ENCODE data around the gene CALU.

Gene CALU

DNA sequence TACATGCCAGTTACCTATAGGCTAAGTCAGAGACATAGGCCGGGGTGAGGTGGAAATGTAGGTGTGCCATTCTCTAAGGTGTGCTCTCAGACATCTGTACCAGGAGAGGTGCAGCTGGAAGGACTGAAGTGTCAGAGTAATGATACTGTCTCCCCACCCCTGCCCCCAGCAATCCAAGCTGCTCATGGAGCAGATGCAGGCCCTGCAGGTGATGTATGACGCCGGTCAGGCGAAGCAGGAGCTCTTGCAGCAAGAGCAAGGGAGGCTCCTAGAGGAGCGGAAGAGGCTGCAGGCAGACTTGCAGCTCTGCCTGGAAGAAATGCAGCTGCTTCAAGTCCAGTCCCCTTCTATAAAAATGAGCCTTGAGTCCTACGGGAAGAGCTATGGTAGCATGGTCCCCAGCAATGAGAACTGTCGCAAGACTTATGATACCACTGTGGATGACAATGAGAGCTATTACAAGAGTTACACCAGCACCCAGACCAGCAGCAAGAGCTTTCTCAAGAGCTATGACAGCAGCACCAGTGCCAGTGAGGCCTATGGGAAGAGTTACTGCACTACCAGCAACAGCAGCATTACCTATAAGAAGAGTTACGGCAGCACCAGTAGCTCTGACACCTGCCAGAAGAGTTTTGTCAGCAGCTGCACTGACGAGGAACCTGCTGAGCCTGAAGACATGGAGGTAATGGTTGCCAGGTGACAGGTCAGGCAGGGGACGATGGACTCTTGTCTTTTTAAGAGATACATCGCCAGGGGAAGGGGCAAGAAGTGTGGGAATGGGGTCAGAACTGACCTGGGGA lies 72.7 kb downstream of the CALU start:
- no peak for DNase-seq (ENCODE audit: low spot score)

DNA sequence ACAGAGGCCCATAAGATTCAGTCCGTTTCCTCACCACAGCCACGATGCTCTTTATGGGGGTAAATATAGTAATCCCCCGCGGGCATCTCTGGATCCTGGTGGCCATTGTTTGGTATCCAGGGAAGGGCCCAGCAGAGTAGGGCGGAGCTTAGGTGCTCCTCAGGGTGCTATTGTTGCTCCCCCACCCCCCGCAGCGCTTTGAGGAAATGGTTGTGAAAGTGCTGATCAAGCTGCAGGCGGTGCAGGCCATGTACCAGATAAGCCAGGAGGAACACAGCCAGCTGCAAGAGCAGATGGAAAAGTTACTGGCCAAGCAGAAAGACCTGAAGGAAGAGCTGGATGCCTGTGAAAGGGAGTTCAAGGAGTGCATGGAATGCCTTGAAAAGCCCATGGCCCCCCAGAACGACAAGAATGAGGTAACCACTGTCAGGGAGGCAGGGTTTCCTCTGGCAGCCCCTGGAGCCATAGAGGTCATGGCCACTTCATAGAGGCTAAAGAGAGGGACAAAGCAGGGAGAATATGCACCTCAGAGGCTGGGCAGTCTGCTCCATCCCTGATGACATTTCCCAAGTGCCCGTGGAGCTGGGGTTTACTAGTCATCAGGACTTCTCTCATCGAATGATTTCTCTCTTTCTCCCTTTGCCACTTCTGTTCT lies 73.5 kb downstream of the CALU start:
- no peak for DNase-seq (ENCODE audit: low spot score)

DNA sequence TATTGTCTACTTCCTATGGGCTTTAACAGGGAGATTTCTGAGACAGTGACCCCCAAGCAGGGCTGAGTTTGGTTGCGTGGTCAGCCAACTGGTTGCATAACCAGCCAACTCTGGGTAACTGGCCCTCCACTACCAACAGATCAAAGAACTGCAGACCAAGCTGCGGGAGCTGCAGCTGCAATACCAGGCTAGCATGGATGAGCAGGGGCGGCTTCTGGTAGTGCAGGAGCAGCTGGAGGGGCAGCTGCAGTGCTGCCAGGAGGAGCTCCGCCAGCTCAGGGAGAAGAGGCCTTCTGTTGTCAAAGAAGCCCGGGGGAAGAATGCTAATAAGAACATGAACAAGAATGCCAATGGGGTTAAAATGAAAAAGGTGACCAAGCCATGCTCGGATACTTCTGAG lies 75.3 kb downstream of the CALU start:
- no peak for DNase-seq (ENCODE audit: low spot score)

DNA sequence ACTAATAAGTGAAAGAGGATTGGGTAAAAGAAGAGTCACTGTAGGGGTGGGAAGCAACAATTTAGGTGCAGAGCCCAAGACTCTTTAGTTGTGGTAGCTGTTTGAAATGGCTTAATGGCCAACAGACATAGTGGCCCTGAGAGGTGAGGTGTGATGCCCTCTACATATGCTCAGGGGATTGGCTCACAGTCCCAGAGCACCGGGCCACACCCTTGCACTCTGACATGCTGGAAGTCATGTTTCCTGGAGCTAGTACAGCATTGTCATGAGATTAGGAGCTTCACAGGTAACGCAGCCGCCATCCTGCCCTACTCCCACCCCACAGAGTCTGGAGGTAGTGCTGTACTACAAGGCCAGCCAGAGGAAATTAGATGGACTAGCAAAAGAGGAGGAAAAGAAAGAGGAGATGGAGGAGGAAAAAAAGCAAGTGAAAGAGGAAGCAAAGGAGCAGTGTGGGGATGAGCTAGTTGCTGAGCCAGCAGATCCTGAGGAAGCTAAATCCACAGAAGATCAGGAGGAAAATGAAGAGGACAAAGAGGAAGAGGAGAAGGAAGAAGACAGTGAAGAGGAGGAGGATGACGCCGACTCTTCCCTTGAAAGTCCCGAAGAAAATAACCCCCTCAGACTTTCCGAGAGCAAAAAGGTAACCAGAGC lies 76.3 kb downstream of the CALU start:
- no peak for DNase-seq (ENCODE audit: low spot score)

DNA sequence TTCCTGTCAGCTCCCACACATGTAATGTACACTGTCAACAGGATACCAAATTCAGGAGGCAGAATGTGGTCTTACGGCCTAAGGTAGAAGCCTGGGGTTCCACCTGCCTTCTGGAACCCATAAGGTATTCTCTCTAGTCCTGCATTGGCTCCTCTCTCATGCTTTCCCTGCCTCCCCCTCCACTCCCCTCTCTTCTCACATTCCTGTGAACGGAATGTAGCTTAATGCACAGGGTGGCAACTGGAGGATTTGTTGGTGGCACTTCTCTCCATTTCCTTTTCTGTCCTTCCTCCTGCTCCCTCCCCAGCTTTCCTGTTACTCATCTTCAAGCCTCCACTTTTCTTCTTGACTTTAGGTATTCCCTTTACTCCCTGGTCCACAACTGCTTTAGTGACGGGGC lies 79.5 kb downstream of the CALU start:
- DNase-seq (ENCODE audit: low spot score), result no peak
